HepG2 (cell line): Measurements from ENCODE around the gene HORMAD2. TPM values are rescaled to one million over a fixed set of nuclear protein-coding genes. Genes with fewer than 3 reads are reported as not detected.

Experiments used
- BRD4 ChIP-seq: sonication (generic); formaldehyde crosslinking; IDR thresholded peaks from 2 replicates; pipeline ENCODE4 v1.4.0; 2020; ENCODE audit warnings: missing genetic modification reagents
- GABPB1 ChIP-seq: IDR thresholded peaks from 2 replicates; pipeline ENCODE4 v1.6.1; 2016; ENCODE audit warnings: mild to moderate bottlenecking, missing genetic modification reagents, moderate library complexity, missing compliant biosample characterization
- GATAD1 ChIP-seq: IDR thresholded peaks from 2 replicates; pipeline ENCODE4 v1.6.1; 2016; ENCODE audit warnings: missing genetic modification reagents, missing compliant biosample characterization
- KLF6 ChIP-seq: IDR thresholded peaks from 2 replicates; pipeline ENCODE4 v1.8.0; 2016; ENCODE audit warnings: missing biosample characterization, missing genetic modification reagents
- MED1 ChIP-seq: sonication (generic); formaldehyde crosslinking; IDR thresholded peaks from 2 replicates; pipeline ENCODE4 v1.4.0; 2020; ENCODE audit warnings: missing genetic modification reagents
- SP140L ChIP-seq: sonication (generic); formaldehyde crosslinking; IDR thresholded peaks from 2 replicates; pipeline ENCODE4 v1.4.0; 2020; ENCODE audit warnings: missing genetic modification reagents, borderline replicate concordance
- SUZ12 ChIP-seq: fragments of 150-350 bp; IDR thresholded peaks from 2 replicates; pipeline ENCODE4 v1.6.1; 2014; ENCODE audit warnings: low read depth, low read length
- ZBTB20 ChIP-seq: sonication (generic); formaldehyde crosslinking; IDR thresholded peaks from 2 replicates; pipeline ENCODE4 v1.8.1; 2023; ENCODE audit warnings: missing genetic modification reagents, low read depth, mild to moderate bottlenecking, borderline replicate concordance
- ZFP37 ChIP-seq: sonication (generic); formaldehyde crosslinking; IDR thresholded peaks from 2 replicates; pipeline ENCODE4 v1.4.0; 2020; ENCODE audit warnings: missing genetic modification reagents, borderline replicate concordance
- ZNF234 ChIP-seq: sonication (generic); formaldehyde crosslinking; conservative IDR thresholded peaks from 2 replicates; pipeline ENCODE4 v1.5.1; 2020; ENCODE audit warnings: mild to moderate bottlenecking, missing genetic modification reagents
- ZNF282 ChIP-seq: fragments of 450-650 bp; IDR thresholded peaks from 2 replicates; pipeline ENCODE4 v1.6.1; 2018; ENCODE audit not compliant: partially characterized antibody
- ZNF343 ChIP-seq: sonication (generic); formaldehyde crosslinking; IDR thresholded peaks from 2 replicates; pipeline ENCODE4 v1.4.0; 2020; ENCODE audit warnings: mild to moderate bottlenecking, missing genetic modification reagents
- ZNF550 ChIP-seq: sonication (generic); formaldehyde crosslinking; IDR thresholded peaks from 2 replicates; pipeline ENCODE4 v1.4.0; 2020; ENCODE audit warnings: mild to moderate bottlenecking, missing genetic modification reagents, borderline replicate concordance
- ZNF567 ChIP-seq: sonication (generic); formaldehyde crosslinking; IDR thresholded peaks from 2 replicates; pipeline ENCODE4 v1.8.1; 2023; ENCODE audit warnings: mild to moderate bottlenecking, missing genetic modification reagents, borderline replicate concordance
- ZNF83 ChIP-seq: sonication (generic); formaldehyde crosslinking; IDR thresholded peaks from 2 replicates; pipeline ENCODE4 v1.4.0; 2020; ENCODE audit warnings: missing genetic modification reagents, mild to moderate bottlenecking, borderline replicate concordance
- ZSCAN25 ChIP-seq: sonication (generic); formaldehyde crosslinking; IDR thresholded peaks from 2 replicates; pipeline ENCODE4 v1.8.0; 2022; ENCODE audit warnings: mild to moderate bottlenecking, missing genetic modification reagents
- ZSCAN31 ChIP-seq: sonication (generic); formaldehyde crosslinking; IDR thresholded peaks from 2 replicates; pipeline ENCODE4 v1.5.0; 2020; ENCODE audit warnings: low read depth, mild to moderate bottlenecking, missing genetic modification reagents
- polyA plus RNA-seq, 8 experiments: library from polyadenylated mRNA; depleted of rRNA in 3 of 8; stranded (reverse) in 7 of 8; unstranded in 1 of 8; fragments of >200 nt; fragmentation: Illumina TruSeq in 4 of 8; extraction: Trizol in 4 of 8; gene quantifications; 2 replicates each; pipeline versions ENCODE4 v1.2.1 to v1.2.3, GENCODE V29; 2011 to 2016; ENCODE audit warnings: low read depth in 4 of 8, missing spikeins in 1 of 8, mixed read lengths in 1 of 8; ENCODE audit not compliant: insufficient read depth in 1 of 8
- total RNA-seq, 5 experiments: library from RNA; depleted of rRNA; stranded (reverse); fragments of >200 nt; fragmentation: Illumina TruSeq; extraction: Trizol; gene quantifications; 2 replicates each; pipeline ENCODE4 v1.2.3, GENCODE V29; 2016; ENCODE audit warnings: low read depth in 1 of 5
- TF ChIP-seq, protein P1 (sequence below): sonication (generic); formaldehyde crosslinking; IDR thresholded peaks from 2 replicates; pipeline ENCODE4 v1.4.0; 2020; ENCODE audit warnings: missing genetic modification reagents, mild to moderate bottlenecking, borderline replicate concordance
- TF ChIP-seq, protein P2 (sequence below): sonication (generic); formaldehyde crosslinking; conservative IDR thresholded peaks from 2 replicates; pipeline ENCODE4 v1.8.0; 2022; ENCODE audit warnings: low read depth, missing genetic modification reagents
- TF ChIP-seq, protein P3 (sequence below): sonication (generic); formaldehyde crosslinking; IDR thresholded peaks from 2 replicates; pipeline ENCODE4 v1.4.0; 2020; ENCODE audit warnings: missing genetic modification reagents, low read depth, mild to moderate bottlenecking, borderline replicate concordance
- TF ChIP-seq, protein P4 (sequence below): sonication (generic); formaldehyde crosslinking; IDR thresholded peaks from 2 replicates; pipeline ENCODE4 v1.5.1; 2020; ENCODE audit warnings: missing genetic modification reagents, mild to moderate bottlenecking, borderline replicate concordance
- TF ChIP-seq, protein P5 (sequence below): sonication (generic); formaldehyde crosslinking; IDR thresholded peaks from 2 replicates; pipeline ENCODE4 v1.5.0; 2020; ENCODE audit warnings: missing genetic modification reagents

Gene HORMAD2
- total and polyA plus RNA-seq, 2 of the 13 experiments (the other 11 are each of a cell fraction or from before 2014, with no cell fraction given): not detected

DNA sequence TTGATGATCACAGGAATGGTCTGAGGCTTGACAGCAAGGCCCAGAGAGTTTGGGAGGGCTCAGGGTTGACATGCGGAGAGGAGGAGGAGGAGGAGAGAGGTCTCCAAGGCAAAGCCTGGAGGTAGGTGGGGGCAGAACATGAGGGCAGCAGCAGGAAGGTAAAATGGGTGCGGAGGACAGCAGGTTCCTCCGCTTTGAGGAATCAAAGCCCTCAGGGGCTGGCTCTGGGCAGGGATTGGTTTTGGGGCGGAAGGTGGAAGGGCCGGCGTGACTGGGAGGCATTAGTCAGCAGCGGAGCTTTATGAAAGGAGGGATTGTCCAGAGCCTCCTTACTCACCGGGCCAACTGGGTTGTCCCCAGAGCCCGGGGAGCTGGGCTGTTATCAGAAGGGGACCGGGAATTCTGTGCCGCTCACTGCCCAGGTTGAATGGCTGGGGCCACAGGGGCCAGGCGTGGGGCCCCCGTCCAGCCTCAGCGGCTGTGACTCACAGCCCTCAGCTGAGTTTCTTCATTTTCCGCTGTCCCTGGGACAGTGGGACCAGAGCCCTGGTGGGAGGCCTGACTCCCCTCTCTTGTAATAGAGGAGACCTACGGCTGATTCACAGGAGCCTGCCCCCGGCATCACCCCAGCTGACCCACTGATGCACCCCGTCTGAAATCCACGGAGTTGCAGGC is 130.1 kb downstream of the HORMAD2 start (continued):
- TF ChIP-seq ZNF343 (no peak), ZNF567 (CRISPR knock-in tag) (no peak), KLF6 (CRISPR knock-in tag) (no peak), SUZ12 (no peak), ZSCAN31 (CRISPR knock-in tag) (no peak), ZNF550 (CRISPR knock-in tag) (no peak), ZNF234 (CRISPR knock-in tag) (no peak), GATAD1 (CRISPR knock-in tag) (no peak), ZFP37 (CRISPR knock-in tag) (no peak), SP140L (CRISPR knock-in tag) (no peak), ZNF83 (no peak), ZNF282 (no peak), ZBTB20 (CRISPR knock-in tag) (no peak), GABPB1 (CRISPR knock-in tag) (peak; percentile 44), MED1 (peak; percentile 70), ZSCAN25 (CRISPR knock-in tag) (no peak), BRD4 (CRISPR knock-in tag) (no peak; the same call in 1 of the 2 replicates)
- TF ChIP-seq, protein P1, sequence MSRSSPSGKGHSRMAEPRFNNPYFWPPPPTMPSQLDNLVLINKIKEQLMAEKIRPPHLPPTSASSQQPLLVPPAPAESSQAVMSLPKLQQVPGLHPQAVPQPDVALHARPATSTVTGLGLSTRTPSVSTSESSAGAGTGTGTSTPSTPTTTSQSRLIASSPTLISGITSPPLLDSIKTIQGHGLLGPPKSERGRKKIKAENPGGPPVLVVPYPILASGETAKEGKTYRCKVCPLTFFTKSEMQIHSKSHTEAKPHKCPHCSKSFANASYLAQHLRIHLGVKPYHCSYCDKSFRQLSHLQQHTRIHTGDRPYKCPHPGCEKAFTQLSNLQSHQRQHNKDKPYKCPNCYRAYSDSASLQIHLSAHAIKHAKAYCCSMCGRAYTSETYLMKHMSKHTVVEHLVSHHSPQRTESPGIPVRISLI (CRISPR knock-in tag): no peak
- TF ChIP-seq, protein P2, sequence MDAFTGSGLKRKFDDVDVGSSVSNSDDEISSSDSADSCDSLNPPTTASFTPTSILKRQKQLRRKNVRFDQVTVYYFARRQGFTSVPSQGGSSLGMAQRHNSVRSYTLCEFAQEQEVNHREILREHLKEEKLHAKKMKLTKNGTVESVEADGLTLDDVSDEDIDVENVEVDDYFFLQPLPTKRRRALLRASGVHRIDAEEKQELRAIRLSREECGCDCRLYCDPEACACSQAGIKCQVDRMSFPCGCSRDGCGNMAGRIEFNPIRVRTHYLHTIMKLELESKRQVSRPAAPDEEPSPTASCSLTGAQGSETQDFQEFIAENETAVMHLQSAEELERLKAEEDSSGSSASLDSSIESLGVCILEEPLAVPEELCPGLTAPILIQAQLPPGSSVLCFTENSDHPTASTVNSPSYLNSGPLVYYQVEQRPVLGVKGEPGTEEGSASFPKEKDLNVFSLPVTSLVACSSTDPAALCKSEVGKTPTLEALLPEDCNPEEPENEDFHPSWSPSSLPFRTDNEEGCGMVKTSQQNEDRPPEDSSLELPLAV (CRISPR knock-in tag): no peak
- TF ChIP-seq, protein P3, sequence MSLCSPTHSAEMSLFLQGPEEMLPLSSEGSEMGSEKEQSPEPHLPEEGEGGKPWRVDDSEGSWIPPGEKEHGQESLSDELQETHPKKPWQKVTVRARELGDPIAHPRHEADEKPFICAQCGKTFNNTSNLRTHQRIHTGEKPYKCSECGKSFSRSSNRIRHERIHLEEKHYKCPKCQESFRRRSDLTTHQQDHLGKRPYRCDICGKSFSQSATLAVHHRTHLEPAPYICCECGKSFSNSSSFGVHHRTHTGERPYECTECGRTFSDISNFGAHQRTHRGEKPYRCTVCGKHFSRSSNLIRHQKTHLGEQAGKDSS: no peak
- TF ChIP-seq, protein P4, sequence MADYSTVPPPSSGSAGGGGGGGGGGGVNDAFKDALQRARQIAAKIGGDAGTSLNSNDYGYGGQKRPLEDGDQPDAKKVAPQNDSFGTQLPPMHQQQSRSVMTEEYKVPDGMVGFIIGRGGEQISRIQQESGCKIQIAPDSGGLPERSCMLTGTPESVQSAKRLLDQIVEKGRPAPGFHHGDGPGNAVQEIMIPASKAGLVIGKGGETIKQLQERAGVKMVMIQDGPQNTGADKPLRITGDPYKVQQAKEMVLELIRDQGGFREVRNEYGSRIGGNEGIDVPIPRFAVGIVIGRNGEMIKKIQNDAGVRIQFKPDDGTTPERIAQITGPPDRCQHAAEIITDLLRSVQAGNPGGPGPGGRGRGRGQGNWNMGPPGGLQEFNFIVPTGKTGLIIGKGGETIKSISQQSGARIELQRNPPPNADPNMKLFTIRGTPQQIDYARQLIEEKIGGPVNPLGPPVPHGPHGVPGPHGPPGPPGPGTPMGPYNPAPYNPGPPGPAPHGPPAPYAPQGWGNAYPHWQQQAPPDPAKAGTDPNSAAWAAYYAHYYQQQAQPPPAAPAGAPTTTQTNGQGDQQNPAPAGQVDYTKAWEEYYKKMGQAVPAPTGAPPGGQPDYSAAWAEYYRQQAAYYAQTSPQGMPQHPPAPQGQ (CRISPR knock-in tag): no peak
- TF ChIP-seq, protein P5, sequence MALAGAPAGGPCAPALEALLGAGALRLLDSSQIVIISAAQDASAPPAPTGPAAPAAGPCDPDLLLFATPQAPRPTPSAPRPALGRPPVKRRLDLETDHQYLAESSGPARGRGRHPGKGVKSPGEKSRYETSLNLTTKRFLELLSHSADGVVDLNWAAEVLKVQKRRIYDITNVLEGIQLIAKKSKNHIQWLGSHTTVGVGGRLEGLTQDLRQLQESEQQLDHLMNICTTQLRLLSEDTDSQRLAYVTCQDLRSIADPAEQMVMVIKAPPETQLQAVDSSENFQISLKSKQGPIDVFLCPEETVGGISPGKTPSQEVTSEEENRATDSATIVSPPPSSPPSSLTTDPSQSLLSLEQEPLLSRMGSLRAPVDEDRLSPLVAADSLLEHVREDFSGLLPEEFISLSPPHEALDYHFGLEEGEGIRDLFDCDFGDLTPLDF: no peak
